DOHH2 (cell line): Measurements from ENCODE around the gene ZKSCAN2.

Experiments used
- H3F3A ChIP-seq: fragments of 200-600 bp; sonication (generic), shearing (Covaris generic); 2 replicates; pipeline ENCODE4 v1.6.0; 2016; ENCODE audit warnings: antibody characterized with exemption, mild to moderate bottlenecking; ENCODE audit not compliant: control insufficient read depth, insufficient read depth
- H3K27ac ChIP-seq: fragments of 200-600 bp; sonication (generic); 2 replicates; pipeline ENCODE4 v1.5.1; 2014; ENCODE audit warnings: low read depth, mild to moderate bottlenecking, low read length, moderate library complexity
- H3K27me3 ChIP-seq: fragments of 200-600 bp; sonication (generic); 2 replicates; pipeline ENCODE4 v1.6.1; 2014; ENCODE audit warnings: mild to moderate bottlenecking, low read length, mixed read lengths; ENCODE audit not compliant: control insufficient read depth
- H3K36me3 ChIP-seq: fragments of 200-600 bp; sonication (generic); 2 replicates; pipeline ENCODE4 v1.6.1; 2014; ENCODE audit warnings: mild to moderate bottlenecking, low read length, moderate library complexity, mixed read lengths; ENCODE audit not compliant: control insufficient read depth
- H3K4me1 ChIP-seq: fragments of 200-600 bp; sonication (generic); 2 replicates; pipeline ENCODE4 v1.6.1; 2014; ENCODE audit warnings: mild to moderate bottlenecking, low read length, mixed read lengths; ENCODE audit not compliant: control insufficient read depth
- H3K4me2 ChIP-seq: fragments of 200-600 bp; sonication (generic); 2 replicates; pipeline ENCODE4 v1.6.0; 2014; ENCODE audit warnings: mild to moderate bottlenecking, low read length, moderate library complexity
- H3K4me3 ChIP-seq: fragments of 200-600 bp; sonication (generic); 2 replicates; pipeline ENCODE4 v1.5.1; 2014; ENCODE audit warnings: mild to moderate bottlenecking, low read length, mixed read lengths
- H3K79me2 ChIP-seq: fragments of 200-600 bp; sonication (generic); 2 replicates; pipeline ENCODE4 v1.6.1; 2014; ENCODE audit warnings: mild to moderate bottlenecking, low read length, mixed read lengths; ENCODE audit not compliant: control insufficient read depth
- H3K9me2 ChIP-seq: fragments of 200-600 bp; sonication (generic); replicated peaks from 2 replicates; pipeline ENCODE4 v1.6.1; 2014; ENCODE audit warnings: mild to moderate bottlenecking, low read length, mixed read lengths; ENCODE audit not compliant: control insufficient read depth
- H3K9me3 ChIP-seq: fragments of 200-600 bp; sonication (generic); 2 replicates; pipeline ENCODE4 v1.6.1; 2014; ENCODE audit warnings: antibody characterized with exemption, low read length, mixed read lengths; ENCODE audit not compliant: control insufficient read depth, insufficient read depth
- H4K20me1 ChIP-seq: fragments of 200-600 bp; sonication (generic); 2 replicates; pipeline ENCODE4 v1.6.0; 2014; ENCODE audit warnings: low read depth, mild to moderate bottlenecking, antibody characterized with exemption, low read length, moderate library complexity; ENCODE audit not compliant: control insufficient read depth, insufficient read depth
- CTCF ChIP-seq: fragments of 200-600 bp; sonication (generic); IDR thresholded peaks from one replicate; pipeline ENCODE4 v1.5.1; 2014; ENCODE audit warnings: antibody characterized with exemption, mild to moderate bottlenecking, low read depth, low read length; ENCODE audit not compliant: poor library complexity, severe bottlenecking
- EZH2phosphoT487 ChIP-seq: fragments of 200-600 bp; sonication (generic); IDR thresholded peaks from 2 replicates; pipeline ENCODE4 v1.6.1; 2017; ENCODE audit warnings: borderline replicate concordance, mild to moderate bottlenecking, antibody characterized with exemption, low read length, moderate library complexity, mixed read lengths

ZKSCAN2 gene

GRCh38 chr16:25228372-25228771 lies 29.3 kb downstream of the ZKSCAN2 start:
- Histone ChIP-seq H3K4me2 (no peak overlapping the region), H4K20me1 (no peaks in the 10 kb centered on the region; the same call in 1 of the 2 replicates), H3K27me3 (no peaks in the 10 kb centered on the region), H3K4me1 (no peaks in the 10 kb centered on the region), H3K4me3 (no peak overlapping the region), H3K36me3 (no peaks in the 10 kb centered on the region), H3K9me2 (no peaks in the 10 kb centered on the region), H3K27ac (no peak overlapping the region), H3K79me2 (no peaks in the 10 kb centered on the region), H3K9me3 (no peaks in the 10 kb centered on the region), H3F3A (no peaks in the 10 kb centered on the region)
- TF ChIP-seq CTCF = no peak
- TF ChIP-seq EZH2phosphoT487 = no peak

- Histone ChIP-seq H3K4me1 (no peaks in the 10 kb centered on the region), H4K20me1 (no peaks in the 10 kb centered on the region; the same call in 1 of the 2 replicates), H3K4me3 (no peak overlapping the region), H3K36me3 (no peaks in the 10 kb centered on the region), H3F3A (no peaks in the 10 kb centered on the region), H3K9me2 (no peaks in the 10 kb centered on the region), H3K27ac (no peak overlapping the region), H3K4me2 (no peak overlapping the region), H3K79me2 (no peaks in the 10 kb centered on the region), H3K9me3 (no peaks in the 10 kb centered on the region), H3K27me3 (no peaks in the 10 kb centered on the region)
- TF ChIP-seq CTCF (no peak), EZH2phosphoT487 (no peak)
These were observed 32.8 kb downstream of the ZKSCAN2 start for GRCh38 chr16:25224731-25225319.

- Histone ChIP-seq H3K4me2 (no peak overlapping the region), H3K79me2 (no peaks in the 10 kb centered on the region), H3K27me3 (no peaks in the 10 kb centered on the region), H3K27ac (no peak overlapping the region), H3K9me2 (no peaks in the 10 kb centered on the region), H3K36me3 (no peaks in the 10 kb centered on the region), H3K9me3 (no peaks in the 10 kb centered on the region), H3K4me3 (no peak overlapping the region), H4K20me1 (no peaks in the 10 kb centered on the region; the same call in 1 of the 2 replicates), H3K4me1 (no peaks in the 10 kb centered on the region), H3F3A (no peaks in the 10 kb centered on the region)
- TF ChIP-seq EZH2phosphoT487 = no peak
- TF ChIP-seq CTCF = no peak
These were observed 33.7 kb downstream of the ZKSCAN2 start for GRCh38 chr16:25223964-25224363.
